Mesothelial cell of epicardium (in vitro differentiated cells): ENCODE data around the gene BMP8A. TPM values are rescaled to one million over a fixed set of nuclear protein-coding genes. Genes with fewer than 3 reads are reported as not detected.
A peak's percentile ranks its signal among the peaks of the same experiment; 100 is the strongest.
"Not testable (repeated sequence)": the region's sequence is repeated elsewhere in the genome, so short reads cannot be mapped to it uniquely, and the experiment has no call there.

Source experiments
- DNase-seq, 2 experiments: peaks; one replicate each; pipeline ENCODE4 v3.0.0; 2021; ENCODE audit warnings: low spot score in 2 of 2; ENCODE audit not compliant: unreplicated experiment in 2 of 2
- H3K27ac Mint-ChIP-seq: 2 replicates; pipeline ENCODE4 v1.8.0; 2021; ENCODE audit warnings: mixed read lengths
- H3K27me3 Mint-ChIP-seq: 2 replicates; pipeline ENCODE4 v1.8.0; 2021; ENCODE audit warnings: low read depth, mixed read lengths
- H3K36me3 Mint-ChIP-seq: 2 replicates; pipeline ENCODE4 v1.8.0; 2021; ENCODE audit warnings: mixed read lengths
- H3K4me1 Mint-ChIP-seq: 2 replicates; pipeline ENCODE4 v1.8.0; 2021; ENCODE audit warnings: mixed read lengths
- H3K4me3 Mint-ChIP-seq: 2 replicates; pipeline ENCODE4 v1.8.0; 2021; ENCODE audit warnings: mild to moderate bottlenecking, moderate library complexity, mixed read lengths
- H3K9me3 Mint-ChIP-seq: 2 replicates; pipeline ENCODE4 v1.8.0; 2021; ENCODE audit warnings: mixed read lengths
- total RNA-seq: library from RNA; stranded (reverse); gene quantifications from 3 replicates; pipeline ENCODE4 v1.2.1, GENCODE V29; 2021
- TF ChIP-seq, protein P1 (sequence below): fragments of 200-600 bp; sonication (generic); IDR thresholded peaks from one replicate; pipeline ENCODE4 v1.5.0; 2021; ENCODE audit warnings: antibody characterized with exemption; ENCODE audit not compliant: unreplicated experiment

BMP8A gene
- total RNA-seq, 1 donor from 2014 or later = not detected

DNA sequence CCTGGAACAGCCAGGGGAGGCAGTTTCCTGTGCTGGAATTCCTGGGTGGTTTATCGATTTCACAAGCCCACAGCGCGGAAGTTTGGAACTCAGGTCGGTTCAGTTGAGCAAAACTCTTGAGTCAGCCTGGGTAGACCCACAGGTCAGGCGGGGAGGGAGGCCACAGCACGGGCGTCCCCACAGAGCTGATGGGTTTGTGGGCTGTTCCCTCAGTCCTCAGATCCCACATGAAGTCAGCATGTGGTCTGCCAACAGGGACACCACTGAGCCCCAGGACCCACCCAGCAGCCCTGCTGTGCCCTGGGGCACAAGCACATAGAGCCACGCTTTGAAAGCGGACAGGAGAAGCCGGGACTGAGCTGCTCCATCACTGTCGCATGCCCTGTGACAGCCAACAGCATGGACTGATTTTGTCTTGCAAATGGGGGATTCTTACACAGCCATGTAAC, 17.4 kb downstream of the BMP8A start:
- Mint-ChIP-seq H3K27me3 (peaks cover 15% of the 10 kb centered on the region), H3K36me3 (no peaks in the 10 kb centered on the region), H3K9me3 (no peaks in the 10 kb centered on the region), H3K4me1 (no peaks in the 10 kb centered on the region), H3K4me3 (no peak overlapping the region), H3K27ac (no peak overlapping the region)
- DNase-seq = no peak
- TF ChIP-seq, protein P1, sequence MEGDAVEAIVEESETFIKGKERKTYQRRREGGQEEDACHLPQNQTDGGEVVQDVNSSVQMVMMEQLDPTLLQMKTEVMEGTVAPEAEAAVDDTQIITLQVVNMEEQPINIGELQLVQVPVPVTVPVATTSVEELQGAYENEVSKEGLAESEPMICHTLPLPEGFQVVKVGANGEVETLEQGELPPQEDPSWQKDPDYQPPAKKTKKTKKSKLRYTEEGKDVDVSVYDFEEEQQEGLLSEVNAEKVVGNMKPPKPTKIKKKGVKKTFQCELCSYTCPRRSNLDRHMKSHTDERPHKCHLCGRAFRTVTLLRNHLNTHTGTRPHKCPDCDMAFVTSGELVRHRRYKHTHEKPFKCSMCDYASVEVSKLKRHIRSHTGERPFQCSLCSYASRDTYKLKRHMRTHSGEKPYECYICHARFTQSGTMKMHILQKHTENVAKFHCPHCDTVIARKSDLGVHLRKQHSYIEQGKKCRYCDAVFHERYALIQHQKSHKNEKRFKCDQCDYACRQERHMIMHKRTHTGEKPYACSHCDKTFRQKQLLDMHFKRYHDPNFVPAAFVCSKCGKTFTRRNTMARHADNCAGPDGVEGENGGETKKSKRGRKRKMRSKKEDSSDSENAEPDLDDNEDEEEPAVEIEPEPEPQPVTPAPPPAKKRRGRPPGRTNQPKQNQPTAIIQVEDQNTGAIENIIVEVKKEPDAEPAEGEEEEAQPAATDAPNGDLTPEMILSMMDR = no peak

DNA sequence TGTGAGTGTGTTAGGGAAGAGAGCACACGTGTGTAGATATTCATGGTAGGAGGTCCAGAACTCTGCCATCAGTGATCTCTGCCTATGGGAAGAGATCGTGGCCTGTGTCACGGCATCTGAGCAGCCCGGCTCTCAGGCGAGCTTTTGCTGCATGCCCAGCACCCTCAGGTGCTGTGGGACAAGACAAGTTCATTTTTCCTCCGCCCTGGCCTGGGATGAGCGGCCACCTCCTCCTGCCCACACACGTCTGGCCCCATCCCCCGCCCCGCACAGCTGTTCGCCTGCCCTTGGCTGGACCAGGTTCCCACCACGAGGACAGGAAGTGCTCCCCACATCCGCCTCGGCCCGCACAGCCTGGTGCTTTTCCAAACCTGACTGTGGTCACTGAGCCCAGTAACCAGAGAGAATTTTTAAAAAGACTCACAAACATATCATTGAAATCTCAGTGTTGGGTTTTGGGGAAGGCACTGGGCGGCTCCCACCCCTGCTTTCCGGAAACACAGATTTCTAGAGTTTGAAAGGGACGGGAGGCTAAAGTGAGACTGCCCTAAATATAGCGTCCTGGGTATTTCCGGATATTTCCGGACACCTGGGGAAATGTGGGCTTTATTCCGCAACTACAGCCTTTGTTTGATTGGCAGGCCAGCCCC, 18.0 kb downstream of the BMP8A start:
- H3K4me1 Mint-ChIP-seq = no peaks in the 10 kb centered on the region
- no peak overlapping the region for H3K27ac Mint-ChIP-seq
- TF ChIP-seq, protein P1 = no peak
- peaks cover 15% of the 10 kb centered on the region for H3K27me3 Mint-ChIP-seq
- no peak overlapping the region for H3K4me3 Mint-ChIP-seq
- no peaks in the 10 kb centered on the region for H3K36me3 Mint-ChIP-seq
- no peak for DNase-seq
- H3K9me3 Mint-ChIP-seq = no peaks in the 10 kb centered on the region

DNA sequence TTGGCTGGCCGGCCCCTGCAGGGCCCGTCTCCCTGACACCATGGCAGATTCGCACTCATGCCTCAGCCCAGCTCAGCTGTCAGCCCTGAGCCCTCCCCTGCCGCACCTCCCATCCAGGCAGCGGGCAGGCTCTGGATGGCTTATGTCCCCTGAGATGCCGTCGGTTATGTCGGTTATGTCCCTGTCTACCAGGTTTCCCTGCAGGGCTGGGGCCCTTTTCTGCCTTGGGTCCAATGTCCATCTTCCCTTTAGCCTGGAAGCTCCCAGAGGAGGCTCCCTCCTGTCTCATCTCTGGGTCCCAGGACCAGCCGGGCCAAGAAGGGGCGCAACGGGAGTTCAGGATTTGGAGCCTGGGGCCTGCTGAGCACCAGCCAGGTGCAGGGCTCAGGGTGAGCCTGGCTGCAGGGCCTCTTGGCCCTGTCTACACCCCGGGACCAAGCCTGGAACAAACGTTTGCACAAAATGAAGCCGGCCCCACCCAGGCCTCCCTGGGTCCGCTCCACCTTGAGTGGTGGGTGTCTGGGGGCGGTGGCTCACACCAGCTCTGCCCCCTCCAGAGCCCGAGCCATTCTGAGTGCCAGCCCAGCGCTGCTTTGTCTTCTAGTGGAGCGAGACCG, 19.2 kb downstream of the BMP8A start:
- H3K27ac Mint-ChIP-seq, H3K9me3 Mint-ChIP-seq, H3K36me3 Mint-ChIP-seq, H3K4me3 Mint-ChIP-seq, DNase-seq, H3K4me1 Mint-ChIP-seq: not testable (repeated sequence)
- peaks cover 18% of the 10 kb centered on the region for H3K27me3 Mint-ChIP-seq

DNA sequence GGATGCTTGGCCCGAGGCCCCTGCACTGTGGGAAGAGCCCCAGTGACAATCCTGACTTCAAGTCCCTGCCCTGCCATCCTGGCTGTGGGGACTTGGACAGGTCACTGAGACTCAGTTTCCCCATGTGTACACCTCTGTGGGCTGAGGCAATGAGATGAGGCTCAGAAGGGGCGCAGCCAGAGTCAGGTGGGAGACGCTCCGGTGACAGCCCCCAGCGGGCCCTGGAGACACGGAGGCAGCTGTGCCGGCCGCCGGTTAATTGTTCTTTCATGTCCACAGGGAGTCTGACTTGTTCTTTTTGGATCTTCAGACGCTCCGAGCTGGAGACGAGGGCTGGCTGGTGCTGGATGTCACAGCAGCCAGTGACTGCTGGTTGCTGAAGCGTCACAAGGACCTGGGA, 20.0 kb downstream of the BMP8A start:
- DNase-seq, H3K4me3 Mint-ChIP-seq, H3K27ac Mint-ChIP-seq, H3K36me3 Mint-ChIP-seq, H3K4me1 Mint-ChIP-seq, H3K9me3 Mint-ChIP-seq: not testable (repeated sequence)
- H3K27me3 Mint-ChIP-seq = peaks cover 18% of the 10 kb centered on the region

DNA sequence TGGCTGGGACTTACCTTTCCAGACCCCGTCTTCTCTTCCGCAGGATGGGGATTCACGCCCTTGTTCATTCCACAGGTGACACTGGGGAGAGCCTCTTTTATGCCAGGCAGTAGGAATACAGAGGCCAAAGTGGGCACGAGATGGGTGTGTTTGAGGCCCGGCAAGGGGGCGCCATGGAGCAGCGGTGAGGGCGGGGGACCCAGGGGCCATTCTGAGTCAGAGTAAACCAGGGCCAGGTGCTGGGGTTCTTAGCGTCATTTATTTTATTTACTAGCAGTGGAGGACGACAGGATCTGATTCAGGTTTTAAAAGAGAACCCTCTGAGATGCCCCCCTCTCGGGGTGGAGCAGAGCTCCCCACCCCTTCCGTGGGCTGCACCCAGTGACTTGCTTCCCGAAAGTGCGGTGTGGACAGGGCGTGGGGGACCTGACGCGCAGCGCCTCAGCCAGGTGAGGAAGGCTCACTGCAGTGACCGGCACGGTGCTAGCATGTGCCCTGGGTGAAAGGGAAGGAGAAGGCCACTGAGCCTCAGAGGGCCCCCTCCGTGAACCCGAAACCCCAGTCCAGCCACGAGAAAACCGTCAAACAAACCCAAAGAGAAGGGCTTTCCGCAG, 20.9 kb downstream of the BMP8A start:
- H3K27me3 Mint-ChIP-seq = peaks cover 20% of the 10 kb centered on the region
- H3K4me1 Mint-ChIP-seq, DNase-seq, H3K27ac Mint-ChIP-seq, H3K4me3 Mint-ChIP-seq, H3K9me3 Mint-ChIP-seq, H3K36me3 Mint-ChIP-seq: not testable (repeated sequence)

DNA sequence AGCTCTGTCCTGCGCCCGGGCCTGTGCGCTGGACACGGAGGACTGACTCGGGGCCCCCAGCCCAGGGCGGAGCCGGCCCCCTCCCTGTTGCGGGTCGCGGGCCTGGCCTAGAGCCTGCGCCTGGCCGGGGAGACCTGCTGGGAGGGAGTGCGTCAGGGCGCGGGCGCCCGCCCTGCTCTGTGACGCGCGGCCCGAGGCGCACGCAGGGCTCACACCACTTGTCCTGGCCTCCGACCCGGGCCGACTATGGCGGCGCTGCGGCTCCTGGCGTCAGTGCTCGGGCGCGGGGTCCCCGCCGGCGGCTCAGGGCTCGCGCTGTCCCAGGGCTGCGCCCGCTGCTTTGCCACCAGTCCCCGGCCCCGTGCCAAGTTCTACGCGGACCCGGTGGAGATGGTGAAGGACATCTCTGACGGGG, 23.3 kb downstream of the BMP8A start:
- DNase-seq, H3K36me3 Mint-ChIP-seq, H3K27me3 Mint-ChIP-seq, H3K4me1 Mint-ChIP-seq, H3K27ac Mint-ChIP-seq, H3K9me3 Mint-ChIP-seq, H3K4me3 Mint-ChIP-seq: not testable (repeated sequence)

DNA sequence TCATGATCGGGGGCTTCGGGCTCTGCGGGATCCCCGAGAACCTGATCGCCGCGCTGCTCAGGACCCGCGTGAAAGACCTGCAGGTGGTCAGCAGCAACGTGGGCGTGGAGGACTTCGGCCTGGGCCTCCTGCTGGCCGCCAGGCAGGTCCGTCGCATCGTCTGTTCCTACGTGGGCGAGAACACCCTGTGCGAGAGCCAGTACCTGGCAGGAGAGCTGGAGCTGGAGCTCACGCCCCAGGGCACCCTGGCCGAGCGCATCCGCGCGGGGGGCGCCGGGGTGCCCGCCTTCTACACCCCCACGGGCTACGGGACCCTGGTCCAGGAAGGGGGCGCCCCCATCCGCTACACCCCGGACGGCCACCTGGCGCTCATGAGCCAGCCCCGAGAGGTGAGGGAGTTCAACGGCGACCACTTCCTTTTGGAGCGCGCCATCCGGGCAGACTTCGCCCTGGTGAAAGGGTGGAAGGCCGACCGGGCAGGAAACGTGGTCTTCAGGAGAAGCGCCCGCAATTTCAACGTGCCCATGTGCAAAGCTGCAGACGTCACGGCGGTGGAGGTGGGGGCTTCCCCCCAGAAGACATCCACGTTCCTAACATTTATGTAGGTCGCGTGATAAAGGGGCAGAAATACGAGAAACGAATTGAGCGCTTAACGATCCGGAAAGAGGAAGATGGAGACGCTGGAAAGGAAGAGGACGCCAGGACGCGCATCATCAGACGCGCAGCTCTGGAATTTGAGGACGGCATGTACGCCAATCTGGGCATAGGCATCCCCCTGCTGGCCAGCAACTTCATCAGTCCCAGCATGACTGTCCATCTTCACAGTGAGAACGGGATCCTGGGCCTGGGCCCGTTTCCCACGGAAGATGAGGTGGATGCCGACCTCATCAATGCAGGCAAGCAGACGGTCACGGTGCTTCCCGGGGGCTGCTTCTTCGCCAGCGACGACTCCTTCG, 24.0 kb downstream of the BMP8A start:
- peak overlapping the region; percentile 58 for H3K4me3 Mint-ChIP-seq
- H3K27me3 Mint-ChIP-seq, H3K27ac Mint-ChIP-seq, H3K4me1 Mint-ChIP-seq, H3K36me3 Mint-ChIP-seq, H3K9me3 Mint-ChIP-seq, DNase-seq: not testable (repeated sequence)

DNA sequence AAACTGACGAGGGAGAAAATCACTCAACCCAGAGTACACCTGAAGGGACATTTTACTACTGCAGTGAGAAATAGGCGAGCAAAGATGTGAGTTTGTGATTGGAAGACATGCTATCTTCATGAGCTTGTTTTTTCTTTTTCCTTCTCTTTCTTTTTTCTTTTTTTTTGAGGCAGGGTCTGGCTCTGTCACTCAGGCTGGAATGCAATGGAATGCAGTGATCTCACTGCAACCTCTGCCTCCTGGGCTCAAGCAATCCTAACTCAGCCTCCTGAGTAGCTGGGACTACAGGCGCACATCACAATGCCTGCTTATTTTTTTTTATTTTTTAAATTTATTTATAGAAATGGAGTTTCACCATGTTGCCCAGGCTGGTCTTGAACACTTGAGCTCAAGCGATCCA, 25.4 kb downstream of the BMP8A start:
- not testable (repeated sequence) for H3K4me1 Mint-ChIP-seq, H3K27ac Mint-ChIP-seq, H3K9me3 Mint-ChIP-seq, H3K27me3 Mint-ChIP-seq, DNase-seq, H3K36me3 Mint-ChIP-seq, H3K4me3 Mint-ChIP-seq

DNA sequence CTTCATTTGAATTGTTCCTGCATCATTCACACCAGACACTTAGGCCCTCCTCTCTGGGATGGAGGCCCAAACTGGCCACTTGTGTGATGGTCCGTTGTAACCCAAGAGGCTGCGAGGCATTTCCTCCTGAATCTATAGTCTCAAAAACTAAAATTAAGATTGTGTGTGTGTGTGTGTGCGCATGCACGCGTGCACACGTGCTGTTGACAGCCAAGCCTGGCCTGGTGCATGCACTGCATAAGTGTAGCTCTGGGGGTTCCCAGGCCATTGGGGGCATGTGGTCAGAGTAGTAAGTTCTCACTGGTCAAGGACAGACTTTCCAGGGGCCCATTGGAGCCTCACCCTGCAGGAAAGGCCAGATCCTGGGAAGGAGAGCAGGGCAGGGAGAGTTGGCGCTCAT, 26.5 kb downstream of the BMP8A start:
- not testable (repeated sequence) for H3K27me3 Mint-ChIP-seq, H3K4me3 Mint-ChIP-seq

DNA sequence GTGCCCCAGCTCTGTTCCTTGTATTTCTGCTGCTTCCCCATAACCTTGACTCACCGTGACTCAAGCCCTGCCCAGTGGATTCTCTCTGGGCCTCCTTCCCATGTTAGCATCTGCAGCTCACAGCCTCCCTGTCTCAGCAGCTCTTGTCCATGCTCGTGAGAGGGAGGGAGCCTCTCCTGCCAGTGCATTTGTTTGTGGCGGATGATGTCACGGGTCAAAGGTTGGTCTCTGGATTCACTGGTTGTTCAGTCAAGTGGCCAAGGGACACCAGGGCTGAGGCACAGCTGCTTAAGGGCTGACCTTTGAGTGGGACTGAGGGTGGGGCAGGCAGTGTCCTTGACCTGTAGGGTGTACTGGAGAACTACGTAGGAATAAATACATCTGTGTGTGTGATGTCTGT, 27.9 kb downstream of the BMP8A start:
- not testable (repeated sequence) for H3K27me3 Mint-ChIP-seq, H3K36me3 Mint-ChIP-seq, H3K9me3 Mint-ChIP-seq, H3K27ac Mint-ChIP-seq, DNase-seq, H3K4me3 Mint-ChIP-seq, H3K4me1 Mint-ChIP-seq

More for the DNA sequence above, 26.5 kb downstream of the BMP8A start:
- H3K9me3 Mint-ChIP-seq, H3K27ac Mint-ChIP-seq, H3K36me3 Mint-ChIP-seq, DNase-seq, H3K4me1 Mint-ChIP-seq: not testable (repeated sequence)

DNA sequence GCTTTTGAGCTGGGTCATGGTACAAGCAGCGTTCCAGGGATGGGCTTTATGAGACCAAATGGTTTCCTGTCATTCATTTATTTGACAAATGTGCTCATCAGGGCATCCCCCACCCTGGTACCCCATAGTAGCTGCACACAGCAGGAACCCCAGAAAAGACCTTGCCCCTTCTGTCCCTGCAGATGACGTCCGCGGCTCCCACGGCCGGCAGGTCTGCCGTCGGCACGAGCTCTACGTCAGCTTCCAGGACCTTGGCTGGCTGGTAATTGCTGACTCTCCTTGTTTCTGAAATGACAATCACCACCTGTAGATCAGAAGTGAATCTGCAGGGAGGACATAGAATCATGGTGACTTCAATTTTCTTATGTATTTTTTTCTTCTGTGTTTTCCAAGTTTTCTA, 30.8 kb downstream of the BMP8A start:
- not testable (repeated sequence) for DNase-seq, H3K9me3 Mint-ChIP-seq, H3K27me3 Mint-ChIP-seq, H3K27ac Mint-ChIP-seq, H3K36me3 Mint-ChIP-seq, H3K4me1 Mint-ChIP-seq, H3K4me3 Mint-ChIP-seq
